Transverse colon (tissue), 4 donors: Measurements from ENCODE around the gene HOXA10. TPM values are rescaled to one million over a fixed set of nuclear protein-coding genes. Genes with fewer than 3 reads are reported as not detected.

Experiments
- DNase-seq: peaks from one replicate; pipeline ENCODE4 v3.0.0-alpha.2; 2019
- H3K27ac ChIP-seq, 4 donors: fragments of 200-600 bp; sonication (generic); 2 replicates each; pipeline ENCODE4 v1.5.1; 2016 to 2018; ENCODE audit warnings: inconsistent platforms in 4 of 4
- H3K27me3 ChIP-seq: fragments of 200-600 bp; sonication (generic); 2 replicates; pipeline ENCODE4 v1.5.1; 2017; ENCODE audit warnings: inconsistent platforms
- H3K36me3 ChIP-seq, 4 donors: fragments of 200-600 bp; sonication (generic); 2 replicates each; pipeline ENCODE4 v1.5.1; 2017 to 2019; ENCODE audit warnings: inconsistent platforms in 4 of 4
- H3K4me1 ChIP-seq, 4 donors: fragments of 200-600 bp; sonication (generic); 2 replicates each; pipeline ENCODE4 v1.5.1; 2017 to 2020; ENCODE audit warnings: inconsistent platforms in 4 of 4
- H3K4me3 ChIP-seq, 4 donors: fragments of 200-600 bp; sonication (generic); 1 replicate in 1 of 4; 2 replicates in 3 of 4; pipeline versions ENCODE4 v1.5.1 to v1.6.1; 2017 to 2019; ENCODE audit warnings: inconsistent platforms in 4 of 4
- H3K9me3 ChIP-seq, 2 donors: fragments of 200-600 bp; sonication (generic); 2 replicates each; pipeline ENCODE4 v1.5.1; 2017 to 2019; ENCODE audit warnings: inconsistent platforms in 2 of 2
- CTCF ChIP-seq, 5 experiments: fragments of 200-600 bp in 3 of 5; fragments of 450-650 bp in 2 of 5; sonication (generic) in 3 of 5; IDR thresholded peaks; 1 replicate in 2 of 5; 2 replicates in 3 of 5; pipeline ENCODE4 v1.5.1; 2016 to 2017; ENCODE audit warnings: antibody characterized with exemption in 5 of 5, inconsistent platforms in 3 of 5, mild to moderate bottlenecking in 2 of 5, moderate library complexity in 1 of 5
- EP300 ChIP-seq: sonication (generic); formaldehyde crosslinking; IDR thresholded peaks from one replicate; pipeline ENCODE4 v1.6.1; 2017; ENCODE audit warnings: antibody characterized with exemption, low read depth
- POLR2A ChIP-seq: fragments of 450-650 bp; IDR thresholded peaks from one replicate; pipeline ENCODE4 v1.6.1; 2016; ENCODE audit warnings: antibody characterized with exemption, mild to moderate bottlenecking, moderate library complexity
- POLR2AphosphoS5 ChIP-seq, 3 donors: sonication (generic); formaldehyde crosslinking; IDR thresholded peaks; one replicate each; pipeline ENCODE4 v1.6.1; 2016; ENCODE audit warnings: antibody characterized with exemption in 3 of 3
- WGBS, 2 donors: methylation state at CpG; one replicate each; pipeline ENCODE4 v1.1.5; 2018; ENCODE audit warnings: low coverage in 1 of 2; 5-methylcytosine and 5-hydroxymethylcytosine counted together
- in situ Hi-C, 4 donors: fragments of 200-750 bp; cut with MboI; loops; one replicate each; pipeline versions ENCODE4 v1.15.0 to v1.15.1; 2017; ENCODE audit warnings: low sequenced_read_pairs in 3 of 4, low pct_ligation_motif_present in 1 of 4, low pct_unique_long_range_greater_than_20kb in 1 of 4
- intact Hi-C: fragments of 100-400 bp; cut with DNase I; formaldehyde crosslinking; loops from one replicate; pipeline ENCODE4 v1.15.1; 2023; ENCODE audit warnings: low total_unique reads
- total RNA-seq, 4 donors: library from RNA; depleted of rRNA; stranded (reverse); fragments of >200 nt; gene quantifications; one replicate each; pipeline ENCODE4 v1.1.0, GENCODE V29; 2016

Gene HOXA10
- total RNA-seq, 4 donors from 2014 or later = 19.8 to 68.9 (median 36.4) TPM

GRCh38 chr7:27209933-27210440 is 35.9 kb upstream of the HOXA10 start:
- H3K4me3 ChIP-seq = peak overlapping the region in 1 of 4 donors; percentile 45
- peaks cover 96% of the 10 kb centered on the region for H3K27me3 ChIP-seq
- peak overlapping the region; percentile 75 to 95 (median 79) for H3K27ac ChIP-seq
- H3K9me3 ChIP-seq = no peaks in the 10 kb centered on the region
- no peak for DNase-seq
- peaks cover 2 to 66% (median 41%) of the 10 kb centered on the region in 4 donors for H3K4me1 ChIP-seq
- 49 to 60% methylated on average over 1 to 11 of the region's 11 CpGs for WGBS, 2 donors
- TF ChIP-seq POLR2A = no peak
- no peak for TF ChIP-seq POLR2AphosphoS5 (IDR thresholded peaks at IDR 0.05)
- TF ChIP-seq CTCF (IDR thresholded peaks at IDR 0.05) = no peak
- no peak for TF ChIP-seq EP300
- intact Hi-C loops = loop anchor here (10.0 kb wide), 1 partner anchor 365 kb away; no protein-coding TSS in a partner anchor
- in situ Hi-C loops = loop anchor here (10.0 to 25.0 kb wide), 7 partner anchors 365 to 802 kb away; no protein-coding TSS in a partner anchor
- no peaks in the 10 kb centered on the region for H3K36me3 ChIP-seq

GRCh38 chr7:27208998-27209397 is 34.9 kb upstream of the HOXA10 start:
- Histone ChIP-seq H3K27me3 (peaks cover 96% of the 10 kb centered on the region), H3K9me3 (no peaks in the 10 kb centered on the region), H3K4me1 (peaks cover 4 to 69% (median 44%) of the 10 kb centered on the region in 4 donors), H3K36me3 (no peaks in the 10 kb centered on the region), H3K4me3 (no peak overlapping the region), H3K27ac (peak overlapping the region in 3 of 4 donors; percentile 95 to 99 (median 98))
- DNase-seq = no peak
- 85 to 100% methylated on average over 1 to 4 of the region's 4 CpGs for WGBS, 2 donors
- TF ChIP-seq EP300 = no peak
- in situ Hi-C loops = loop anchor here (10.0 to 25.0 kb wide), 7 partner anchors 366 to 803 kb away; no protein-coding TSS in a partner anchor
- intact Hi-C loops = loop anchor here (10.0 kb wide), 1 partner anchor 366 kb away; no protein-coding TSS in a partner anchor

- in situ Hi-C loops (loop anchor here (10.0 to 25.0 kb wide), 7 partner anchors 367 to 805 kb away; no protein-coding TSS in a partner anchor), intact Hi-C loops (loop anchor here (10.0 kb wide), 1 partner anchor 367 kb away; no protein-coding TSS in a partner anchor)
- Histone ChIP-seq H3K4me1 (peaks cover 4 to 61% (median 38%) of the 10 kb centered on the region in 4 donors), H3K36me3 (no peaks in the 10 kb centered on the region), H3K27ac (peak overlapping the region; percentile 14 to 99 (median 96)), H3K4me3 (peak overlapping the region in 1 of 4 donors; percentile 14), H3K9me3 (no peaks in the 10 kb centered on the region), H3K27me3 (peaks cover 94% of the 10 kb centered on the region)
- WGBS, 2 donors = 33 to 37% methylated on average over 5 to 7 of the region's 7 CpGs
- no peak for DNase-seq
- TF ChIP-seq CTCF (IDR thresholded peaks at IDR 0.05) = no peak
- no peak for TF ChIP-seq POLR2A
These were observed 33.3 kb upstream of the HOXA10 start for GRCh38 chr7:27207348-27207985.

- intact Hi-C loops (loop anchor here (10.0 kb wide), 1 partner anchor 369 kb away; no protein-coding TSS in a partner anchor), in situ Hi-C loops (loop anchor here (10.0 to 25.0 kb wide), 7 partner anchors 369 to 807 kb away; no protein-coding TSS in a partner anchor)
- peaks cover 4 to 46% (median 26%) of the 10 kb centered on the region in 4 donors for H3K4me1 ChIP-seq
- no peak for TF ChIP-seq CTCF (IDR thresholded peaks at IDR 0.05)
- peak; percentile 21 to 34 (median 28) for TF ChIP-seq POLR2AphosphoS5 (IDR thresholded peaks at IDR 0.05)
- TF ChIP-seq EP300 = no peak
- TF ChIP-seq POLR2A = peak; percentile 17
- H3K9me3 ChIP-seq = no peaks in the 10 kb centered on the region
- DNase-seq = no peak
- H3K27me3 ChIP-seq = peaks cover 94% of the 10 kb centered on the region
- WGBS, 2 donors = 6 to 17% methylated on average over 11 to 52 of the region's 52 CpGs
- peak overlapping the region; percentile 76 to 99 (median 96) for H3K27ac ChIP-seq
- no peaks in the 10 kb centered on the region for H3K36me3 ChIP-seq
- H3K4me3 ChIP-seq = peak overlapping the region; percentile 5 to 73 (median 44)
These were observed 31.5 kb upstream of the HOXA10 start for GRCh38 chr7:27205325-27206280.
